C4-2B (cell line): ENCODE measurements around the gene LMBR1.

Experiments used
- CTCF ChIP-seq: fragments of 450-650 bp; conservative IDR thresholded peaks from 2 replicates; pipeline ENCODE4 v1.5.1; 2017; ENCODE audit warnings: mild to moderate bottlenecking
- ZFX ChIP-seq: fragments of 450-650 bp; IDR thresholded peaks from 2 replicates; pipeline ENCODE4 v1.6.1; 2017

- TF ChIP-seq CTCF (peak; percentile 2; the same call in 1 of the 2 replicates), ZFX (no peak)
These were observed 114.3 kb downstream of the LMBR1 start for GRCh38 chr7:156778668-156779067.
